ENCODE measurements around the gene PRPF38B.
"Not testable (repeated sequence)": the region's sequence is repeated elsewhere in the genome, so short reads cannot be mapped to it uniquely, and the experiment has no call there.

Gene PRPF38B

GRCh38 chr1:108678706-108679105 is 13.4 kb upstream of the PRPF38B start:
- in situ Hi-C loops (cut with HindIII; ENCODE audit: low sequenced_read_pairs): no loop called here

- in situ Hi-C loops (cut with HindIII; ENCODE audit: low sequenced_read_pairs): no loop called here
Measured at GRCh38 chr1:108679586-108680213, 12.4 kb upstream of the PRPF38B start.

- in situ Hi-C loops (cut with HindIII; ENCODE audit: low sequenced_read_pairs): not testable (repeated sequence)
Measured at GRCh38 chr1:108681701-108682100, 10.4 kb upstream of the PRPF38B start.

GRCh38 chr1:108685529-108685928 is 6.6 kb upstream of the PRPF38B start:
- in situ Hi-C loops (cut with HindIII; ENCODE audit: low sequenced_read_pairs): no loop called here

GRCh38 chr1:108686614-108687313 is 5.3 kb upstream of the PRPF38B start:
- in situ Hi-C loops (cut with HindIII; ENCODE audit: low sequenced_read_pairs): no loop called here

GRCh38 chr1:108691128-108691941 is 775 bp upstream of the PRPF38B start:
- in situ Hi-C loops (cut with HindIII; ENCODE audit: low sequenced_read_pairs): no loop called here

GRCh38 chr1:108692724-108693655 is 880 bp downstream of the PRPF38B start:
- in situ Hi-C loops (cut with HindIII; ENCODE audit: low sequenced_read_pairs): no loop called here

GRCh38 chr1:108695535-108695934 is 3.4 kb downstream of the PRPF38B start:
- in situ Hi-C loops (cut with HindIII; ENCODE audit: low sequenced_read_pairs): no loop called here

- in situ Hi-C loops (cut with HindIII; ENCODE audit: low sequenced_read_pairs): no loop called here
Measured at GRCh38 chr1:108699375-108700332, 7.5 kb downstream of the PRPF38B start.

- in situ Hi-C loops (cut with HindIII; ENCODE audit: low sequenced_read_pairs): no loop called here
Measured at GRCh38 chr1:108701176-108701849, 9.2 kb downstream of the PRPF38B start.

GRCh38 chr1:108702109-108702508 is 10.0 kb downstream of the PRPF38B start:
- in situ Hi-C loops (cut with HindIII; ENCODE audit: low sequenced_read_pairs): not testable (repeated sequence)

- in situ Hi-C loops (cut with HindIII; ENCODE audit: low sequenced_read_pairs): no loop called here
Measured at GRCh38 chr1:108703939-108704338, 11.8 kb downstream of the PRPF38B start.

- in situ Hi-C loops (cut with HindIII; ENCODE audit: low sequenced_read_pairs): no loop called here
Measured at GRCh38 chr1:108704496-108704895, 12.4 kb downstream of the PRPF38B start.

GRCh38 chr1:108706643-108707042 is 14.5 kb downstream of the PRPF38B start:
- in situ Hi-C loops (cut with HindIII; ENCODE audit: low sequenced_read_pairs): no loop called here

GRCh38 chr1:108708691-108709660 is 16.9 kb downstream of the PRPF38B start:
- in situ Hi-C loops (cut with HindIII; ENCODE audit: low sequenced_read_pairs): no loop called here

GRCh38 chr1:108712606-108713150 is 20.6 kb downstream of the PRPF38B start, which contains the start of gene FNDC7:
Gene FNDC7, plus strand, starts transcription at chr1:108712908. Its CDS starts 26 bp downstream, at chr1:108712934.
- in situ Hi-C loops (cut with HindIII; ENCODE audit: low sequenced_read_pairs): no loop called here

GRCh38 chr1:108715932-108716331 is 23.8 kb downstream of the PRPF38B start:
- in situ Hi-C loops (cut with HindIII; ENCODE audit: low sequenced_read_pairs): no loop called here
